ENCODE data around the gene UGT2B28. TPM values are rescaled to one million over a fixed set of nuclear protein-coding genes. Genes with fewer than 3 reads are reported as not detected.
"Not testable (repeated sequence)": the region's sequence is repeated elsewhere in the genome, so short reads cannot be mapped to it uniquely, and the experiment has no call there.

Gene UGT2B28
- total RNA-seq: not detected

DNA sequence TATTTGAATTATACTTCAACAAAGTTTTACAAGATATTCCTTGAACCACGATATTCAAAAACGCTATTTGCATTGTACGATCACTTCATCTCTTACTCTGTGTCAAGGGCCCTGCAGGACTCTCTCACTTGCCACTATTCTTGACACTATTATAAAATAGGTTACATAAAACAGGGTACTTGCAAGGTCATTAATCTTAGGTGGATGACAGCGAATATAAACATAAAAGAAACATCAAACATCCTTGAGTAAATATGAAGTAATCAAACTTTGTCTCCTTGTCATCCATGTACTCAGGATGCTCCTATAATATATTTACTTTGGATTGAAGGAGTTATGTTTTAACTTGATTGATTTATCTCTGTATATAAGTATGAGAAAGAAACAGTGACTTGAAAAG lies at the start of gene UGT2B28:
TSS of gene UGT2B28 (plus strand) at position 395 of the 400 bp plus-strand sequence. CDS start 26 bp downstream, outside the sequence.
- H3K9me3 Mint-ChIP-seq (ENCODE audit: low read depth); H3K27me3 Mint-ChIP-seq; H3K4me1 Mint-ChIP-seq; intact Hi-C loops (cut with DNase I, micrococcal nuclease); H3K27ac Mint-ChIP-seq; H3K36me3 Mint-ChIP-seq (ENCODE audit: low read depth); H3K4me3 Mint-ChIP-seq; DNase-seq; POLR2A ChIA-PET; ATAC-seq; CTCF ChIA-PET: not testable (repeated sequence)

- H3K4me1 Mint-ChIP-seq: no peaks in the 10 kb centered on the region
- H3K27me3 Mint-ChIP-seq: no peaks in the 10 kb centered on the region
- ChIA-PET CTCF (no interaction called here), POLR2A (no interaction called here)
- no peaks in the 10 kb centered on the region for H3K36me3 Mint-ChIP-seq (ENCODE audit: low read depth)
- H3K9me3 Mint-ChIP-seq (ENCODE audit: low read depth): peaks cover 5% of the 10 kb centered on the region
- intact Hi-C loops (cut with DNase I, micrococcal nuclease): no loop called here
- no peak for DNase-seq
- no peak overlapping the region for H3K4me3 Mint-ChIP-seq
- H3K27ac Mint-ChIP-seq: no peak overlapping the region
- ATAC-seq: no peak
Measured at GRCh38 chr4:69239092-69239491, 41.2 kb upstream of the UGT2B28 start.

- ChIA-PET POLR2A (interaction anchor here (0.6 kb wide), 1 partner anchor 267 kb away, joined by 5 read pairs; no protein-coding TSS in a partner anchor), CTCF (no interaction called here)
- Mint-ChIP-seq H3K9me3 (ENCODE audit: low read depth) (peaks cover 5% of the 10 kb centered on the region), H3K4me1 (no peaks in the 10 kb centered on the region), H3K27me3 (no peaks in the 10 kb centered on the region), H3K27ac (no peak overlapping the region), H3K36me3 (ENCODE audit: low read depth) (no peaks in the 10 kb centered on the region), H3K4me3 (no peak overlapping the region)
- intact Hi-C loops (cut with DNase I, micrococcal nuclease): loop anchor here in 1 of 2 experiments (2.0 kb wide), 1 partner anchor 69 kb away; no protein-coding TSS in a partner anchor
- DNase-seq (no peak), ATAC-seq (no peak)
Measured at GRCh38 chr4:69239557-69240168, 40.6 kb upstream of the UGT2B28 start.

DNA sequence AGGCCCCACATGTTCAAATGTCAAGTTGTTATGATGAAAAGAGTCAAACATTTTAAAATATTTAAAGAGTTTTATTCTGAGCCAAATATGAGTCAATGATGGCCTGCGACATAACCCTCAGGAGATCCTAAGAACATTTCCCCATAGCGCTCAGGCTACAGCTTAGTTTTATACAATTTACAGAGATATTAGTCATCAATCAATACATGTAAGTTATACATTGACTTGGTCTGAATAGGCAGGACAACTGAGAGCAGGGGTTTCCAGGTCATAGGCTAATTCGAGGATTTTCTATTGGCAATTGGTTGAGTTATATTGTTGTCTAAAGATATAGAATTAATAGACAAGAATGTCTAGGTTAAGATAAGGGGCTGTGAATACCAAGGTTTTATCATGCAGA lies 39.5 kb upstream of the UGT2B28 start:
- H3K9me3 Mint-ChIP-seq (ENCODE audit: low read depth); H3K36me3 Mint-ChIP-seq (ENCODE audit: low read depth); H3K4me3 Mint-ChIP-seq; CTCF ChIA-PET; POLR2A ChIA-PET; H3K27ac Mint-ChIP-seq; DNase-seq; H3K4me1 Mint-ChIP-seq; ATAC-seq; H3K27me3 Mint-ChIP-seq: not testable (repeated sequence)
- intact Hi-C loops (cut with DNase I, micrococcal nuclease): loop anchor here (1.0 to 2.0 kb wide), 2 partner anchors 68 kb away; no protein-coding TSS in a partner anchor

DNA sequence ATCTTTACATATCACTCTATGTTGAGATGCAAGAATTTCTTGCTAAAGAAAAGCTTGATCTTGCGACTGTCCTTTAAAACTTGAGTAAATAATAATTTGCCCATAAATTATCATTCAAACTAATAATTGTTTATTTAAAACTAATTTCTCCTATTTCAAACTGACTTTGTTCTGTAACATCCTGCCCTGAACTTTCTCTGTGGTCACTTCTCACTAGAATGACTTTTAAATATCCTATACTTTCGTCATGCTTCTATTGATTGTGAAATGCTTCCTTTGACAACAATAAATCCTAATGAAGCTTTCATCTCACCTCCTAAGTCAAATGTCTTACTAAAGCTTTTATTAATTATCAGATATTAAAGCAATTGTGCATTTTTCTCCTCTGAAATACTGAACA lies 38.5 kb upstream of the UGT2B28 start:
- intact Hi-C loops (cut with DNase I, micrococcal nuclease): loop anchor here (1.0 to 2.0 kb wide), 2 partner anchors 67 kb away; no protein-coding TSS in a partner anchor
- ATAC-seq; POLR2A ChIA-PET; CTCF ChIA-PET; H3K27me3 Mint-ChIP-seq; H3K4me3 Mint-ChIP-seq; H3K4me1 Mint-ChIP-seq; DNase-seq; H3K9me3 Mint-ChIP-seq (ENCODE audit: low read depth); H3K27ac Mint-ChIP-seq; H3K36me3 Mint-ChIP-seq (ENCODE audit: low read depth): not testable (repeated sequence)

DNA sequence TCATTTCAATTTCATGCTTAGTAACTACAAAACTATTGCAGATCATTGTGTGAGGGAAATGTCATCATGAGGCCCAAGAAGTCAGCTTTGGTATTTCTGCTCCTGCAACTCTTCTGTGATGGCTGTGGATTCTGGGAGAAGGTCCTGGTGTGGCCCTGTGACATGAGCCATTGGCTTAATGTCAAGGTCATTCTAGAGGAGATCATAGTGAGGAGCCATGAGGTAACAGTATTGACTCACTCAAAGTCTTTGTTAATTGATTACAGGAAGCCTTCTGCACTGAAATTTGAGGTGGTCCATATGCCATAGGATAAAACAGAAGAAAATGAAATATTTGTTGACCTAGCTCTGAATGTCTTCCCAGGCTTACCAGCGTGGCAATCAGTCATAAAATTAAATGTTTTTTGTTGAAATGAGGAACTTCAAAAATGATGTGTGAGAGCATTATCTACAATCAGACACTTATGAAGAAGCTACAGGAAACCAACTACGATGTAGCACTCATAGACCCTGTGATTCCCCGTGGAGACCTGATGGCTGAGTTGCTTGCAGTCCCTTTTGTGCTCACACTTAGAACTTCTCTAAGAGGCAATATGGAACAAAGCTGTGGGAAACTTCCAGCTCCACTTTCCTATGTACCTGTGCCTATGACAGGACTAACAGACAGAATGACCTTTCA lies 37.6 kb upstream of the UGT2B28 start:
- intact Hi-C loops (cut with DNase I, micrococcal nuclease); H3K4me3 Mint-ChIP-seq; CTCF ChIA-PET; H3K36me3 Mint-ChIP-seq (ENCODE audit: low read depth); H3K9me3 Mint-ChIP-seq (ENCODE audit: low read depth); POLR2A ChIA-PET; H3K27ac Mint-ChIP-seq; DNase-seq; H3K4me1 Mint-ChIP-seq; ATAC-seq; H3K27me3 Mint-ChIP-seq: not testable (repeated sequence)

DNA sequence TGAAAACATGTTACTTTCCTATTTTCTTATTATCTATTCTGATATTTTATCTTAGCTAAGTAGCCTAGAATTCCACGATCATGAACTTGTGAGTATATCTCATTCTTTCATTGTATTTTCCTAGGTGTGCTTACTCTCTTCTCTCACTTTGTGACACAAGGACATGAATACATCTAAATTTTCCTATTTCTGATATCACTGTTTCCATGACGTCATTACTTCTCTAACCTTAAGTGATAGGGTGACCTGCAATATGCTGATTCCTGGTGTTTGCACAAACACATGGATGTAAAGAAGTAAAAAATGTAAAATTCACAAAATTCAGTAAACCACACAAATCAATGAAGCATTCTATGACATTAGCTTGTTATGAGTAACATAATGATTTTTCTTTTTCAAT lies 29.4 kb upstream of the UGT2B28 start:
- H3K4me3 Mint-ChIP-seq; ATAC-seq; H3K9me3 Mint-ChIP-seq (ENCODE audit: low read depth); DNase-seq; H3K4me1 Mint-ChIP-seq; H3K36me3 Mint-ChIP-seq (ENCODE audit: low read depth); intact Hi-C loops (cut with DNase I, micrococcal nuclease); H3K27ac Mint-ChIP-seq; H3K27me3 Mint-ChIP-seq; CTCF ChIA-PET; POLR2A ChIA-PET: not testable (repeated sequence)

DNA sequence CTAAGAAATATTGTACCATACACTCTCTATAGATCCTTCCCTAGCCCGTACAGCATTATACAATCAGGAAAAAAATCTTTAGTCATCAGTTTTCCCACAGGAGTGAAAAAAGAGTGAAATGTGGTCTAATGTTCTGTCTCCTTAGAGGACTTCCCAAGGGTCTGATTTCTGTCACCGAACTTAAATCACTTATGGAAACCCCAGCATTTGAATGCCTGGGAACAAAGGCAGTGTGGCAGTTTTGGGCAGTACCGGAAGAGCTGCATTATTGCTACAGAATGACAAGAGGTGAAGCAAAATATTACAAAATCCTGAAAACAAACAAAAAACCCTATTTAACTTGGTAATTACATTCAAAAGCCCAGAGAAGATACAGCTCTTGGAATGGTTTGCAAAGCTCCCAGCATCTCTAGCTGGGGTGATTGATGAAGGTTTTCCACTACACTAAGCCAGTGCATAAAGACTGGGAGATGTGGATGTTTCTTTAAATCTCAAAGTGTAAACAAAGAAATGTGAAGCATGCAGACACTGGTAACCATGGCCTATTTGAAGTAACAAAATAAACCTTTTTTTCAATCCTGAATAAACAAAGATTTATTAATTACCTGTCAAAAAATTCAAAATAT lies 27.0 kb upstream of the UGT2B28 start:
- POLR2A ChIA-PET; ATAC-seq; H3K4me1 Mint-ChIP-seq; H3K27ac Mint-ChIP-seq; CTCF ChIA-PET; DNase-seq; H3K36me3 Mint-ChIP-seq (ENCODE audit: low read depth); H3K27me3 Mint-ChIP-seq; H3K4me3 Mint-ChIP-seq; H3K9me3 Mint-ChIP-seq (ENCODE audit: low read depth); intact Hi-C loops (cut with DNase I, micrococcal nuclease): not testable (repeated sequence)

- H3K27ac Mint-ChIP-seq; ATAC-seq; H3K36me3 Mint-ChIP-seq (ENCODE audit: low read depth); H3K4me1 Mint-ChIP-seq; intact Hi-C loops (cut with DNase I, micrococcal nuclease); H3K4me3 Mint-ChIP-seq; CTCF ChIA-PET; POLR2A ChIA-PET; H3K9me3 Mint-ChIP-seq (ENCODE audit: low read depth); DNase-seq; H3K27me3 Mint-ChIP-seq: not testable (repeated sequence)
Measured at GRCh38 chr4:69268612-69269011, 11.7 kb upstream of the UGT2B28 start.

GRCh38 chr4:69296356-69296755 lies 16.1 kb downstream of the UGT2B28 start:
- H3K27me3 Mint-ChIP-seq; intact Hi-C loops (cut with DNase I, micrococcal nuclease); H3K4me3 Mint-ChIP-seq; CTCF ChIA-PET; H3K36me3 Mint-ChIP-seq (ENCODE audit: low read depth); DNase-seq; ATAC-seq; H3K9me3 Mint-ChIP-seq (ENCODE audit: low read depth); H3K27ac Mint-ChIP-seq; H3K4me1 Mint-ChIP-seq; POLR2A ChIA-PET: not testable (repeated sequence)

- not testable (repeated sequence) for H3K4me3 Mint-ChIP-seq; H3K36me3 Mint-ChIP-seq (ENCODE audit: low read depth); H3K4me1 Mint-ChIP-seq; H3K9me3 Mint-ChIP-seq (ENCODE audit: low read depth); H3K27ac Mint-ChIP-seq; DNase-seq; ATAC-seq; H3K27me3 Mint-ChIP-seq
- ChIA-PET POLR2A (interaction anchor here (0.6 kb wide), 1 partner anchor 277 kb away, joined by 5 read pairs; no protein-coding TSS in a partner anchor), CTCF (interaction anchor here (1.0 kb wide), 1 partner anchor 14 kb away, joined by 3 read pairs; no protein-coding TSS in a partner anchor)
- intact Hi-C loops (cut with DNase I, micrococcal nuclease): loop anchor here (1.0 to 2.0 kb wide), 2 partner anchors 67 to 68 kb away; no protein-coding TSS in a partner anchor
Measured at GRCh38 chr4:69308426-69309033, 28.3 kb downstream of the UGT2B28 start.
